Activated T-cell treated with anti-CD3 and anti-CD28 coated beads for 1 hour (primary cell): Measurements from ENCODE around the gene KCNQ4.

Experiments
- DNase-seq: peaks from one replicate; pipeline ENCODE4 v3.0.0-alpha.2; 2020; ENCODE audit warnings: low read depth

Gene KCNQ4

GRCh38 chr1:40861224-40862003 lies 77.8 kb downstream of the KCNQ4 start:
- no peak for DNase-seq

- peak; percentile 94 for DNase-seq
These were observed 78.6 kb downstream of the KCNQ4 start, which contains the start of gene CITED4 for GRCh38 chr1:40862008-40862863. Gene CITED4, minus strand, starts transcription at chr1:40862363. Its CDS starts 236 bp downstream, at chr1:40862127.

- no peak for DNase-seq
These were observed 84.6 kb downstream of the KCNQ4 start for GRCh38 chr1:40868051-40868723.

- no peak for DNase-seq
These were observed 86.6 kb downstream of the KCNQ4 start for GRCh38 chr1:40870135-40870728.

GRCh38 chr1:40872276-40872675 lies 88.7 kb downstream of the KCNQ4 start:
- no peak for DNase-seq

- DNase-seq, result no peak
These were observed 90.4 kb downstream of the KCNQ4 start for GRCh38 chr1:40873863-40874472.

GRCh38 chr1:40876436-40876761 lies 92.8 kb downstream of the KCNQ4 start:
- no peak for DNase-seq

GRCh38 chr1:40876891-40877290 lies 93.3 kb downstream of the KCNQ4 start:
- no peak for DNase-seq

- DNase-seq, result no peak
These were observed 94.1 kb downstream of the KCNQ4 start for GRCh38 chr1:40877698-40878097.

- no peak for DNase-seq
These were observed 95.3 kb downstream of the KCNQ4 start for GRCh38 chr1:40878906-40879305.

GRCh38 chr1:40879482-40880175 lies 96.0 kb downstream of the KCNQ4 start:
- no peak for DNase-seq

- no peak for DNase-seq
These were observed 97.4 kb downstream of the KCNQ4 start for GRCh38 chr1:40880813-40881549.

GRCh38 chr1:40884055-40884795 lies 100.6 kb downstream of the KCNQ4 start:
- no peak for DNase-seq

GRCh38 chr1:40886318-40887011 lies 102.9 kb downstream of the KCNQ4 start:
- no peak for DNase-seq

- no peak for DNase-seq
These were observed 103.4 kb downstream of the KCNQ4 start for GRCh38 chr1:40887012-40887378.

GRCh38 chr1:40887652-40888051 lies 104.1 kb downstream of the KCNQ4 start:
- no peak for DNase-seq
